H4 (cell line): ENCODE results near the gene MAGED2. TPM values are rescaled to one million over a fixed set of nuclear protein-coding genes. Genes with fewer than 3 reads are reported as not detected.
"Not testable (repeated sequence)": the region's sequence is repeated elsewhere in the genome, so short reads cannot be mapped to it uniquely, and the experiment has no call there.

Source experiments
- DNase-seq: peaks from one replicate; pipeline ENCODE4 v3.0.0-alpha.2; 2015; ENCODE audit warnings: low spot score
- total RNA-seq: library from RNA; depleted of rRNA; stranded (reverse); fragments of >200 nt; shearing (Covaris generic); gene quantifications from 2 replicates; pipeline ENCODE4 v1.2.3, GENCODE V29; 2014; rRNA removed

Gene MAGED2
- total RNA-seq, 1 experiment from 2014 or later = 190 TPM

GRCh38 chrX:54819201-54819600 lies 11.7 kb downstream of the MAGED2 start:
- no peak for DNase-seq

- no peak for DNase-seq
Observed at GRCh38 chrX:54820737-54821136, 13.2 kb downstream of the MAGED2 start.

GRCh38 chrX:54821310-54821709 lies 13.8 kb downstream of the MAGED2 start:
- no peak for DNase-seq

- no peak for DNase-seq
Observed at GRCh38 chrX:54824195-54824594, 16.6 kb downstream of the MAGED2 start.

- no peak for DNase-seq
Observed at GRCh38 chrX:54824722-54825121, 17.2 kb downstream of the MAGED2 start.

- no peak for DNase-seq
Observed at GRCh38 chrX:54825716-54826438, 18.3 kb downstream of the MAGED2 start.

- no peak for DNase-seq
Observed at GRCh38 chrX:54826598-54826997, 19.1 kb downstream of the MAGED2 start.

GRCh38 chrX:54838583-54838982 lies 31.0 kb downstream of the MAGED2 start:
- no peak for DNase-seq

GRCh38 chrX:54841184-54841874 lies 33.8 kb downstream of the MAGED2 start:
- DNase-seq = not testable (repeated sequence)

GRCh38 chrX:54842607-54843006 lies 35.1 kb downstream of the MAGED2 start:
- no peak for DNase-seq

- no peak for DNase-seq
Observed at GRCh38 chrX:54843050-54843449, 35.5 kb downstream of the MAGED2 start.

GRCh38 chrX:54847700-54848099 lies 40.2 kb downstream of the MAGED2 start:
- not testable (repeated sequence) for DNase-seq

GRCh38 chrX:54865208-54865607 lies 57.7 kb downstream of the MAGED2 start:
- DNase-seq = no peak

Other genes starting within 250 kb of the MAGED2 start
- not detected in 2 replicates for gene ITIH6, start 9.5 kb upstream of the MAGED2 start, total RNA-seq
- 13.9 and 16.3 TPM in 2 replicates for gene TRO, start 113.1 kb downstream of the MAGED2 start, total RNA-seq
- not detected in 2 replicates for gene PFKFB1, start 186.4 kb downstream of the MAGED2 start, total RNA-seq
- 20.5 and 30.0 TPM in 2 replicates for gene APEX2, start 192.6 kb downstream of the MAGED2 start, total RNA-seq
- not detected in 2 replicates for gene ALAS2, start 223.2 kb downstream of the MAGED2 start, total RNA-seq